K562 (cell line): Measurements from ENCODE around the gene TTC28. TPM values are rescaled to one million over a fixed set of nuclear protein-coding genes. Genes with fewer than 3 reads are reported as not detected.

Experiments used
- ATAC-seq: fragments of 200-7000 bp; cut with Tn5 transposase; 3 replicates; pipeline ENCODE4 v1.9.1; 2020; ENCODE audit warnings: moderate library complexity
- BruUV-seq: library from RNA; stranded (reverse); fragments of 400-500 nt; replicated peaks from 2 replicates; lab custom pipeline; 2021; lab: Mats Ljungman, UMichigan
- CTCF ChIA-PET: fragments of 300-600 bp; formaldehyde crosslinking; extraction: SDS; loops from one replicate; lab custom pipeline; 2021; ENCODE audit warnings: low intra/inter-chr PET ratio; lab: Yijun Ruan, JAX
- POLR2A ChIA-PET: fragments of 300-600, 350-650 bp; sonication (Branson Sonifier 250); formaldehyde crosslinking; extraction: SDS; loops from one replicate; lab custom pipeline; 2021; ENCODE audit warnings: antibody characterized with exemption, inconsistent platforms; lab: Yijun Ruan, JAX
- DNase-seq, 4 experiments: peaks; one replicate each; pipeline versions ENCODE4 v3.0.0 to v3.0.0-alpha.2; 2011 to 2018; ENCODE audit warnings: low spot score in 3 of 4, mixed read lengths in 3 of 4; ENCODE audit errors: extremely low read depth in 1 of 4
- FAIRE-seq: peaks from 2 replicates; lab custom pipeline; 2011; peaks lifted over from hg19 to GRCh38; lab: Jason Lieb, UNC
- H2AFZ ChIP-seq: 2 replicates; pipeline ENCODE4 v1.6.0; 2011; ENCODE audit warnings: low read depth, low read length, control low read depth, inconsistent platforms
- H3K27ac ChIP-seq: fragments of 200-600 bp; 3 replicates; pipeline ENCODE4 v1.8.0; 2011; ENCODE audit warnings: low read depth, mild to moderate bottlenecking, control low read depth, inconsistent platforms, low read length, moderate library complexity, mixed read lengths; ENCODE audit errors: extremely low read depth
- H3K27me3 ChIP-seq, 2 experiments: fragments of 300-600 bp in 1 of 2; 2 replicates in 1 of 2; 3 replicates in 1 of 2; pipeline versions ENCODE4 v1.6.0 to v1.8.0; 2011; ENCODE audit warnings: inconsistent platforms in 2 of 2, low read length in 2 of 2, mild to moderate bottlenecking in 1 of 2, mixed read lengths in 1 of 2, moderate library complexity in 1 of 2; ENCODE audit not compliant: control insufficient read depth in 2 of 2, insufficient read depth in 2 of 2
- H3K36me3 ChIP-seq: fragments of 300-600 bp; 3 replicates; pipeline ENCODE4 v1.8.0; 2011; ENCODE audit warnings: mild to moderate bottlenecking, low read length, inconsistent platforms; ENCODE audit not compliant: control insufficient read depth, insufficient read depth
- H3K4me1 ChIP-seq, 2 experiments: fragments of 200-600 bp in 1 of 2; replicated peaks in 1 of 2; 2 replicates in 1 of 2; 3 replicates in 1 of 2; pipeline versions ENCODE4 v1.5.1 to v1.8.0; 2011; ENCODE audit warnings: inconsistent platforms in 2 of 2, low read length in 2 of 2, mild to moderate bottlenecking in 1 of 2, mixed read lengths in 1 of 2, moderate library complexity in 1 of 2; ENCODE audit not compliant: control insufficient read depth in 2 of 2, insufficient read depth in 2 of 2
- H3K4me2 ChIP-seq: 2 replicates; pipeline ENCODE4 v1.6.1; 2011; ENCODE audit warnings: low read length, control low read depth, inconsistent platforms, mixed read lengths; ENCODE audit not compliant: insufficient read depth
- H3K4me3 ChIP-seq: fragments of 200-600 bp; sonication (generic), shearing (Covaris generic); 2 replicates; pipeline ENCODE4 v1.5.1; 2016; ENCODE audit warnings: control low read depth, inconsistent platforms
- H3K79me2 ChIP-seq: fragments of 200-600 bp; 3 replicates; pipeline ENCODE4 v1.8.0; 2011; ENCODE audit warnings: low read length, inconsistent platforms; ENCODE audit not compliant: control insufficient read depth, insufficient read depth
- H3K9ac ChIP-seq, 2 experiments: 2 replicates each; pipeline versions ENCODE4 v1.6.0 to v1.6.1; 2011; ENCODE audit warnings: low read depth in 2 of 2, low read length in 2 of 2, control low read depth in 1 of 2, inconsistent platforms in 1 of 2, mild to moderate bottlenecking in 1 of 2, mixed read lengths in 1 of 2; ENCODE audit not compliant: insufficient read depth in 1 of 2
- H3K9me1 ChIP-seq: one replicate; pipeline ENCODE4 v1.6.0; 2011; ENCODE audit warnings: inconsistent platforms, mild to moderate bottlenecking, low read length, moderate library complexity; ENCODE audit not compliant: control insufficient read depth, insufficient read depth
- H3K9me3 ChIP-seq: replicated peaks from 2 replicates; pipeline ENCODE4 v1.5.1; 2011; ENCODE audit warnings: low read depth, low read length, inconsistent platforms; ENCODE audit not compliant: control insufficient read depth, insufficient read depth
- H4K20me1 ChIP-seq: replicated peaks from 2 replicates; pipeline ENCODE4 v1.6.1; 2011; ENCODE audit warnings: low read length, inconsistent platforms, mixed read lengths; ENCODE audit not compliant: control insufficient read depth, insufficient read depth
- MYNN ChIP-seq, 2 experiments: sonication (generic); formaldehyde crosslinking in 1 of 2; IDR thresholded peaks; 2 replicates each; pipeline versions ENCODE4 v1.5.0 to v1.6.1; 2016 to 2020; ENCODE audit warnings: antibody characterized with exemption in 1 of 2, missing genetic modification reagents in 1 of 2
- NCOA2 ChIP-seq, 2 experiments: fragments of 450-650 bp; IDR thresholded peaks; 2 replicates each; pipeline ENCODE4 v1.6.1; 2018; ENCODE audit warnings: mild to moderate bottlenecking in 2 of 2, moderate library complexity in 1 of 2; ENCODE audit not compliant: partially characterized antibody in 2 of 2
- PTRF ChIP-seq: fragments of 450-650 bp; IDR thresholded peaks from 2 replicates; pipeline ENCODE4 v1.6.1; 2016; ENCODE audit warnings: mild to moderate bottlenecking, missing genetic modification characterization, missing compliant biosample characterization
- SETDB1 ChIP-seq: IDR thresholded peaks from one replicate; pipeline ENCODE4 v1.6.1; 2012; ENCODE audit warnings: low read length, control low read depth, inconsistent platforms
- SMC3 ChIP-seq: conservative IDR thresholded peaks from 2 replicates; pipeline ENCODE4 v1.6.1; 2011; ENCODE audit warnings: low read depth, low read length, improper control_type of control experiment; ENCODE audit not compliant: insufficient read depth
- THRB ChIP-seq: fragments of 450-650 bp; formaldehyde crosslinking; conservative IDR thresholded peaks from 2 replicates; pipeline ENCODE4 v1.4.0; 2022; ENCODE audit warnings: mild to moderate bottlenecking, missing genetic modification characterization
- U2AF2 ChIP-seq: fragments of 200-400 bp; formaldehyde crosslinking; optimal IDR thresholded peaks from 2 replicates; pipeline ENCODE3; 2017; ENCODE audit warnings: low read depth, mild to moderate bottlenecking, low read length
- ZC3H4 ChIP-seq: sonication (generic); formaldehyde crosslinking; IDR thresholded peaks from 2 replicates; pipeline ENCODE4 v1.9.0; 2021; ENCODE audit warnings: missing genetic modification reagents, borderline replicate concordance
- ZNF12 ChIP-seq: sonication (generic); formaldehyde crosslinking; IDR thresholded peaks from 2 replicates; pipeline ENCODE4 v1.4.0; 2020; ENCODE audit warnings: mild to moderate bottlenecking, missing genetic modification reagents
- ZNF175 ChIP-seq: fragments of 200-800 bp; sonication (Bioruptor generic); IDR thresholded peaks from 2 replicates; pipeline ENCODE4 v1.6.1; 2016; ENCODE audit warnings: low read depth, mild to moderate bottlenecking, missing genetic modification characterization, missing compliant biosample characterization
- ZNF263 ChIP-seq: sonication (generic); formaldehyde crosslinking; IDR thresholded peaks from 2 replicates; pipeline ENCODE4 v1.8.0; 2022; ENCODE audit warnings: mild to moderate bottlenecking, missing genetic modification reagents, borderline replicate concordance
- ZNF277 ChIP-seq: fragments of 250-450 bp; sonication (Bioruptor Pico); IDR thresholded peaks from 2 replicates; pipeline ENCODE4 v1.8.0; 2022; ENCODE audit warnings: inconsistent platforms, mild to moderate bottlenecking, moderate library complexity, borderline replicate concordance
- WGBS: fragments of 100-300 bp; shearing (Covaris generic); methylation state at CpG from one replicate; pipeline ENCODE4 v1.1.6; 2016; ENCODE audit warnings: low coverage, mixed read lengths; ENCODE audit not compliant: insufficient coverage; ENCODE audit errors: missing lambda C conversion rate; 5-methylcytosine and 5-hydroxymethylcytosine counted together
- in situ Hi-C: fragments of 300-500 bp; cut with MboI; formaldehyde crosslinking; loops from 4 replicates; pipeline ENCODE4 v1.15.0; 2018; ENCODE audit warnings: inconsistent platforms, mixed read lengths
- intact Hi-C: fragments of 100-400 bp; cut with micrococcal nuclease; formaldehyde crosslinking; loops from 2 replicates; pipeline ENCODE4 v1.14.2; 2022
- polyA plus RNA-seq, 8 experiments: library from polyadenylated mRNA; depleted of rRNA in 4 of 8; stranded (reverse) in 5 of 8; unstranded in 3 of 8; fragments of >200 nt; fragmentation: Nextera tagmentation in 2 of 8; fragmentation: Illumina TruSeq in 1 of 8; extraction: Ambion mirVana in 2 of 8; extraction: Trizol in 1 of 8; gene quantifications; 2 replicates each; pipeline versions ENCODE4 v1.2.1 to v1.2.3, GENCODE V29; 2011 to 2014; ENCODE audit warnings: inconsistent platforms in 1 of 8, missing spikeins in 1 of 8
- total RNA-seq, 7 experiments: library from RNA; depleted of rRNA in 6 of 7; stranded (reverse); fragments of >200 nt in 6 of 7; fragmentation: Illumina TruSeq in 2 of 7; extraction: Trizol in 2 of 7; gene quantifications; 2 replicates each; pipeline versions ENCODE4 v1.2.1 to v1.2.3, GENCODE V29; 2011 to 2021; ENCODE audit warnings: low replicate concordance in 1 of 7

The TTC28 gene
- total and polyA plus RNA-seq, 9 of the 15 experiments (the other 6 are each of a cell fraction or from before 2014, with no cell fraction given), result 0.22 to 10.7 (median 3.1) TPM

GRCh38 chr22:28506150-28506535 lies 173.5 kb downstream of the TTC28 start:
- FAIRE-seq, result no peak
- H3K27ac ChIP-seq, result no peak overlapping the region
- no peak overlapping the region for H2AFZ ChIP-seq
- H3K4me1 ChIP-seq, result peaks cover 0 to 4% of the 10 kb centered on the region in 2 experiments; a peak in 1 of 5 replicates
- no peaks in the 10 kb centered on the region for H4K20me1 ChIP-seq
- WGBS, result 66% methylated on average over 7 of the region's 9 CpGs
- in situ Hi-C loops, result no loop called here
- no peak for ATAC-seq
- peak overlapping the region in 1 of 2 experiments; percentile 74; a peak in 1 of 4 replicates for H3K9ac ChIP-seq
- intact Hi-C loops, result no loop called here
- no peak overlapping the region for H3K4me2 ChIP-seq
- no peaks in the 10 kb centered on the region for H3K9me1 ChIP-seq
- H3K9me3 ChIP-seq, result no peaks in the 10 kb centered on the region
- ChIA-PET POLR2A (no interaction called here), CTCF (no interaction called here)
- no peaks in the 10 kb centered on the region for H3K27me3 ChIP-seq
- no peaks in the 10 kb centered on the region for H3K36me3 ChIP-seq
- H3K79me2 ChIP-seq, result no peaks in the 10 kb centered on the region
- no peak for TF ChIP-seq NCOA2 (IDR thresholded peaks at IDR 0.05; ENCODE audit: partially characterized antibody in 2 of 2)
- TF ChIP-seq SETDB1, result no peak
- no peak for TF ChIP-seq ZNF175 (CRISPR knock-in tag)
- TF ChIP-seq THRB (CRISPR knock-in tag), result no peak
- TF ChIP-seq SMC3, result no peak
- TF ChIP-seq PTRF (tag), result no peak
- no peak for TF ChIP-seq U2AF2
- TF ChIP-seq ZNF263 (CRISPR knock-in tag), result no peak
- TF ChIP-seq ZNF12 (CRISPR knock-in tag), result no peak
- no peak for TF ChIP-seq ZC3H4 (CRISPR knock-in tag)
- TF ChIP-seq MYNN (IDR thresholded peaks at IDR 0.05), result no peak
- TF ChIP-seq MYNN (CRISPR knock-in tag; IDR thresholded peaks at IDR 0.05), result no peak
- no peak for TF ChIP-seq ZNF277 (CRISPR knock-in tag)
- DNase-seq, result no peak
- H3K4me3 ChIP-seq, result no peak overlapping the region
- no TSS peak for BruUV-seq
